Amniotic stem cell (primary cell): ENCODE measurements around the gene PSMD6.
A peak's percentile ranks its signal among the peaks of the same experiment; 100 is the strongest.

Source experiments
- DNase-seq: peaks from one replicate; lab custom pipeline; 2025; lab: John Stamatoyannopoulos, UW

The PSMD6 gene

DNA sequence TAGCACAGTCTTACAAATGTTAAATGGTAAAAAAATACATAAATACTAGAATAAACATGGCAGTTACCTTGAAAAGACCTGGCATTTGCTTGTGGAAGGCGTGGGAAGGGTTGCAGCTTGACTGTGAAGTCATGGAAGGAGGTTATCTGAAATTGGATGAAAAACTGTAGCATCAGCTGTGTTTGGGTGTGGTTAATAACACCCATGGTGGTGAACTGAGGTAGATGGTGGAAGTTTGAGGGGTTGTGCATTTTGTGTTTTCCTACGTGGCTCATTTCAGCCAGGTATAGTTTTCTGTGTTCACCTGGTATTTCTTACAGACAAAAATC is 46.5 kb downstream of the PSMD6 start:
- DNase-seq = no peak

GRCh38 chr3:63976161-63976871 is 47.0 kb downstream of the PSMD6 start:
- peak; percentile 60 for DNase-seq

DNA sequence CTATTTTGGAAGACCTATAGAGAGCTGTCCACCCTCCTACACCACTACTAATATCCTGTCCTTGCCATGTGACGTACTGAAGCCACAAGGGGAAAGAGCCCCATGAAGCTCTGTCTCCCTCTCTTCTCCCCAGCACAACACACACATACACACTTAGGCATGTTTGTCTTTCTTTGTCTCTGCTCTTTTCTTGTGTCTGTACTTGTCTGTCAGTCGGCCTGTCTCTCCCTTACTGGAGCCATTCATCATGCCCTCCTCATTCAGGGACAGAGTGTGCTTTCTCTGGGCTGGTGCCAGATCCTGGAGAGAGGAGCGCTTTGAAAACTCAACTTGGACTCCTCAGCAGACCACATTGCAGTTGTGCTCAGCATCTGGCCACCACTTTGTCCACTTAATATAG is 47.6 kb downstream of the PSMD6 start:
- no peak for DNase-seq

DNA sequence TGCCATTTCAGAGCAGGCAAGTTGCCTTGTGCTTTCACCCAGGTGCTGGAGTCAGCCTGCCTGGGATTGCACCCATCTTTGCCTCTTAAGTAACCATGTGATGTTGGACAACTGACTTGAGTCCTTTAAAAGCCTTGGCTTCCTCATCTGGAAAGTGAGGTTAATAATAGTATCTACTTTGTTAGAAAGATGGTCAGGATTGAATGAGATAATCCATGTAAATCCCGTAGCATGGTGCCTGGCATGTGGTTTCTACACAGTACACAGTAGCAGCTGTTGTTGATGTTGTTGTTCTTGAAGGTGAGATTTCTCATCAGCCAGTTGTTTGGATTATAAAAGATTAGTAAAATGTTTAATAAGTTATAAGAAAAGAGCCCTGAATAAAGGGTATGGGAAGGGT is 48.8 kb downstream of the PSMD6 start:
- DNase-seq = no peak

DNA sequence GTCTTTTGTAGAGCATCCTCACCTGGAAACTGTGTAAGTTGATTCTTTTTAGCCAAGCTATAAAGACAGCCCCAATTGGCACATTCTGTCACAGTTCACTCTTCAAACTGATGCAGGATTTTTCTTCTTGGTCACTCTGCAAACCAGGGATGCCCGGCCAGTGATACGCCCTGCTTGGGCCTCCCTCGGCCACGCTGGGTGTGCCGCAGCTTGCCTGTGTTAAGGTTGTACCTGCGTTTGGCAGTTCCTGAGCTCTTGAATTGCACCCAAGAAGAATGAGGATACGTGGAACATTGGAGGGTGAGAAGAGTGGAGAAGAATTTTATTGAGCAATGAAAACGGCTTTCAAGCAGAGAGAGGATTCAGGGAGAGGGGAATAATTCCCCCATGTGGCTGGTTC is 49.9 kb downstream of the PSMD6 start:
- DNase-seq = no peak

DNA sequence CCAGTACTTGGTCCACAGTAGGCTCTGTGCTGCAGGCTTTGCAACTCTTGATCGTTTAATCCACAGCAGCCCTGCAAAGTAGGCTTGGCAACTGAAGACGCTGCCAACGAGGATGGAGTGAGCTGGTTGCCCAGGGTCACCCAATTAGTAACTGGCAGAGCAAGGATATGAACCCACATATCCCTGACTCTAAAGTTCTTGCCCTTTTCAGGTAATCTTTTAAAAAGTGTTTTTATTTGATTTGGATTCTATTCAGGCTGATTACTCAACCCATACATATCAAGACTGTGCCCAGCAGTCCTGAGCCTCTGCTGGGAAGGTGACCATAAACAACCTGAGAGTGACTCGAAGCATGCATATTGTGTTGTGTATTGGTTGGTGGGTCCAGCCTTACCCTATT is 50.3 kb downstream of the PSMD6 start:
- DNase-seq = no peak

DNA sequence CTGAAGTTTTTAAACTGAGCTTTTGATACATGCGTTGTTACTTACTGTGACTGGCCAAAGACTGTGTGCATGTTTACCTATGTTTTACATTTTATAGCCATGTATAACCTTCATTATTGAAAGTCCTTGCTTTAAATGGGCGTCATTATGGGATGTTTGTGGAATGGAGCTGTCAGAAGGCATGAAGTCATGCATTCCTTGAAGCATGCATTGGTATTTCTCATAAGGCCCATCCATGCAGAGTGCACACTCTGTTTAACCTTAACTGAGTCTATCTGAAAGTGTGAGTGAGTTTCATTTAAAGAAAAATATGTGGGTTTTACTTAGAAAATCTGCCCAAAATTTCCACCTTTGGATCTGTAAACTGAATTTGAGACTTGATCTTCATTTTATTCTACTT is 51.1 kb downstream of the PSMD6 start:
- no peak for DNase-seq

GRCh38 chr3:63970631-63971475 is 52.4 kb downstream of the PSMD6 start:
- DNase-seq = no peak

DNA sequence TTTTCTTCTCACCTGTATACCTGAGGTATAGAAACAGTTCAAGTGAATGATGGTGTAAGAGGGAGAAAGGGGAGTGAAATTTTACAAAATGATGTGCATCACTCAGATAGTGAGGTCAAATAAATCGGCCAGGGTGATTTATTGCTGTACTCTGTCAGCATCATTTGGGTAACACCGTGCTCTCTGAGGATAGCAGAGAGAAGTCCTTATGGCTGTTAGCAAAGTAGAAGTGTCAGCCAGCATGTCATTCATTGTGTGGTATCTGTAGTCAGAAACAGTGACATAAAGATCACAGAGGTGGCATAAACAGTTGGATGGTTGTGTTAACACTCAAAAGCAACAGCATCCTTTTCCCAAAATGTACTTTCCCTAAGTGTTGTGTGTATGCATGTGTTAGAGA is 53.4 kb downstream of the PSMD6 start:
- no peak for DNase-seq

DNA sequence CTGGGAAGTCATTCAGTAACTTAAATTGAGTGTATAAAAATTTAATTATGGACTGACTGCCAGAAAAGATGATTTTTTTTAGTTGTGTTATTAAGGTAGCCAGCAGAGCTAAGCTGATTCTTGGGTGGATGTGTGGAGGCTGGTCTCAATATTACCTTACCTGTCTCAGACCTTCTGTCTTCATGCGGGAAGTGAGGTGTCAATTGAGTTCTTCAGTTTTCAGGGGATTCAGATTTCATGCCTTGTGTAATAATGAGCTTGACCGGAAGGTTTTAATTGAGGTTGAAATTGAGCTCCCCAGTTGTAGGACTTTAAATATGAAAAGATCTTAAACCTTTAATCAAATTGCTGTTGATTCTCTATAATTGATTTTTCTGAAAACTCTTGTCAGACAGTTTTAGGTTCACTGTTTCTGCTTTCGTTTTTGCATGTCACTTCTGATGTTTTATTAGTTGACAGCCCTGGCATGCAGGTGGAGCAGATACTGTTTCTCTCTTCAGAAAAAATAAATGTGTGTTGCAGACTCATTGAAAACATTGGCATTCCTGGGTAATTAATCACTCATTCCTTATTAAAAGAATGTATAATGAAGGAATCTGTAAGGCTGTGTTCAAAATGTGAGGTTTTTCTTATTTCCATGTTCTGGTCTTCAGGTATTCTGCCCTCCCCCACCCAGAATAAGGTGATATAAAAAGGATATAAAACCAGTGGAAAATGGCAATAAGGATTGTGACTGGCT is 54.5 kb downstream of the PSMD6 start:
- no peak for DNase-seq

DNA sequence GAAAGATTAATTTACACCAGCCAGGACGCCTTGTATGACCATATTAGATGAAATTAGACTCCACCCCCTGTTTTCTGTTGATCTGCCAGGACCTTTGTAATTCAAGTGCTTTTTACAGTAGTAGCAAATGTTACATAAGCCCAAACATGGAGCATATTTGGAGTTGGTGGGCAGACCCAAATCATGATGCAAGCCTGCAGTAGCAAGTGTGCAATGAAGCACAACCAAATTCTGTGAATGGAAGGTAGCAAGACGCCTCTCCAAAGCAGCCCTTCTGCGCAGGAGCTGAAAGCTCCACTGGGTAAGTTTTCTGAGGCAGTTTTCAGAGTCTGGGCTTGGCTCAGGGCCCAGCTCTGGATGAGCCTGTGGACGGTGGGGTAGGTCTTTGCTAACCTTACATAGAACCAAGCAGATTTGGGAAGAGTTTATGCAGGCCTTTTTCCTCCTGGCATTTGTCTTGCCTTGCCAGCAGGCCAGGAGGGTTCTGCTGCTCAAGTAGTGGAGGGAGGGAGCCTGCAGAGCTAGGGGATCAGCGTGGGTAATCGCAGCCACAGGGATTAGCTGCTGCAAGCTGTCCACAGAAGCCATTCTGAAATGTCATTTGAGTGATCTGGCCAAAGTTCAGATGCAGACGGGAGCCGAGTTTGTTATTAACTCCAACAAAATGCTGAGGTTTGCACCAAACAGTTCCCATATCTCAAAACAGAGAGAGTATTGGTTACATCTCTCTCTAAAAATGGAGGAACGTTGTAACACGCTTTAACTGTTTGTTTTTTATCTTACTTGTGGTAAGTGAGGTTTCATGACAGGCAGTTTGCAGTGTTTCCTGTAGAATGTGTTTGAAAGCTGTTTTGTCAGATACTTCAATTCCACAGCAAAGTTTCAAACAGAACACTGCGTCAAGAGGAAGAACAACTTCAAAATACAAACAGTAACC is 55.4 kb downstream of the PSMD6 start:
- no peak for DNase-seq

GRCh38 chr3:63966871-63967270 is 56.4 kb downstream of the PSMD6 start:
- no peak for DNase-seq

DNA sequence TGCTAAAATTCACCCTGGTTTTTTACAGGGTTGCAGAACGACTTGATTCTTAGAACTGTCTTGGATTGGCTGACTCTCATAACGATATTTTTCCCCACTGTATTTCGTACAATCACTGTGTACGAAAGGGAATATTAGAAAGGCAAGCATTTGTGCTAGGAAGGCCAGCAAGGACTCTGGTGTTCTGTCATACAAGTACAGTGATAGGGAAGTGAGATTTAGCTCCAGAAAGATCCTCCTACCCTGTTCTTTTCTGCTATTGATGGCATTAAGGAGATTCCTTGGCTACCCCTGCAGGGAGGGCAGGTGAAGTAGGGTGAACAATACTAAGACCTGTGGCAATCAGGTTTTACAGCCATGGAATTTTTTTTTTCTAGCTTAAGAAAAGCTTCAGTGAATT is 57.3 kb downstream of the PSMD6 start:
- DNase-seq = no peak

DNA sequence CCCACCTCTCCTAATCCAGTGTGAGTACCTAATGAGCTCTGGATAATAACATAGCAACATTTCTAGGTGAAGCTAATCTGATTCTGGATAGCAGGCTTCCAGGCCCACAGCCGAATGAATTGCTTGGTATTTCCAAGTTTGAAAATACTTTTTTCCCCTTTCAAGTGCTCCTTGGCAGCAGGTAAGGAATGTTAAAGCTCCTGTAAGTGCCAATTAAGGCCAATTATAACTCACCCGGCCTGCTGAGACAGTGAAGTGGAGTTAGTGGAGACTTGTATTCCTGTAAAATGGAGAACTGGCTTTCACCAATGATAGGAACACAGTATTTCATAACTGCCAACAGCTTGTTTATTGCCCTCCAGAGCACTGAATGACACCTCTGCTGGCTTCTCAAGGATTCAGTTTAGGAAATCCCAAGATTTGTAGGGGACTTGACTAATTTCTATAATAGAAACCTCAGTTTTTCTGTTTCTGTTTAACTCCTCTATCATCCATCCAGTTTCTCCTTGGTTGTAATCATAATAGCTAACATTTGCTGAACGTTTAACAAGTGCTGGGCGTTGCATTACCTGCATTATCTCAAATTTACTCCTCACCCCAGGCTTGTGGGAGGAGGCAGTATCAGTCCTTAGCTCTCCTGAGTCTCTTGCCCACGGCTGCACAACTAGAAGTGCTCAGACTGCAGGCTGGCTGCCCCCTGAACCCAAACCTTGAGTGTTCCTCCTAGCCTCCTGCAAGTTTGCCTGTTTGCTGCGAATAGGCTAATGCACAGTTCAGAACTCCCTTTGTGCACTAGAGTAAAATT is 58.4 kb downstream of the PSMD6 start:
- DNase-seq = no peak

- no peak for DNase-seq
These were observed 59.8 kb downstream of the PSMD6 start for GRCh38 chr3:63963496-63963895.

- DNase-seq = no peak
These were observed 61.4 kb downstream of the PSMD6 start for GRCh38 chr3:63961891-63962290.
